GM23338 (cell line): Measurements from ENCODE around the gene HSPA12A. TPM values are rescaled to one million over a fixed set of nuclear protein-coding genes. Genes with fewer than 3 reads are reported as not detected.

ENCODE experiments used
- ATAC-seq: fragments of 200-7000 bp; cut with Tn5 transposase; 3 replicates; pipeline ENCODE4 v1.9.1; 2020
- DNase-seq: peaks from one replicate; pipeline ENCODE4 v3.0.0-alpha.2; 2015; ENCODE audit warnings: low spot score
- H2AFZ ChIP-seq: fragments of 200-600 bp; sonication (generic); 2 replicates; pipeline ENCODE4 v1.8.0; 2016; ENCODE audit warnings: antibody characterized with exemption, mild to moderate bottlenecking, moderate library complexity
- H3F3A ChIP-seq: fragments of 200-600 bp; sonication (generic); replicated peaks from 2 replicates; pipeline ENCODE4 v1.8.0; 2017; ENCODE audit warnings: antibody characterized with exemption, mixed run types, low read depth
- H3K27ac ChIP-seq: fragments of 200-600 bp; sonication (generic); 2 replicates; pipeline ENCODE4 v1.6.1; 2016; ENCODE audit warnings: low read depth
- H3K27me3 ChIP-seq: fragments of 200-600 bp; sonication (generic); 2 replicates; pipeline ENCODE4 v1.8.0; 2016; ENCODE audit warnings: mild to moderate bottlenecking, mixed run types, moderate library complexity; ENCODE audit not compliant: insufficient read depth
- H3K36me3 ChIP-seq: fragments of 200-600 bp; sonication (generic); 2 replicates; pipeline ENCODE4 v1.8.0; 2016; ENCODE audit warnings: mild to moderate bottlenecking; ENCODE audit not compliant: insufficient read depth
- H3K4me1 ChIP-seq: fragments of 200-600 bp; sonication (generic); 2 replicates; pipeline ENCODE4 v1.8.0; 2016; ENCODE audit warnings: mild to moderate bottlenecking, moderate library complexity; ENCODE audit not compliant: insufficient read depth
- H3K4me2 ChIP-seq: fragments of 200-600 bp; sonication (generic); 2 replicates; pipeline ENCODE4 v1.7.1; 2017; ENCODE audit warnings: mixed run types
- H3K4me3 ChIP-seq: fragments of 200-600 bp; sonication (generic); 2 replicates; pipeline ENCODE4 v1.6.1; 2016; ENCODE audit warnings: mixed run types
- H3K79me2 ChIP-seq: fragments of 200-600 bp; sonication (generic); replicated peaks from 2 replicates; pipeline ENCODE4 v1.8.0; 2017; ENCODE audit warnings: mild to moderate bottlenecking; ENCODE audit not compliant: insufficient read depth
- H3K9me2 ChIP-seq: fragments of 200-600 bp; sonication (generic); 2 replicates; pipeline ENCODE4 v1.8.0; 2017; ENCODE audit not compliant: insufficient read depth
- H4K20me1 ChIP-seq: fragments of 200-600 bp; sonication (generic); replicated peaks from 2 replicates; pipeline ENCODE4 v1.8.0; 2017; ENCODE audit warnings: mild to moderate bottlenecking; ENCODE audit not compliant: insufficient read depth
- H3K27ac Mint-ChIP-seq: 2 replicates; pipeline ENCODE4 v1.8.0; 2020; ENCODE audit warnings: inconsistent platforms, mild to moderate bottlenecking, moderate library complexity, mixed read lengths
- H3K27me3 Mint-ChIP-seq: 3 replicates; pipeline ENCODE4 v1.8.0; 2022; ENCODE audit warnings: low read depth, mild to moderate bottlenecking, moderate library complexity, mixed read lengths, inconsistent platforms; ENCODE audit not compliant: insufficient read depth, poor library complexity
- H3K36me3 Mint-ChIP-seq: 3 replicates; pipeline ENCODE4 v1.8.0; 2021; ENCODE audit warnings: low read depth, mild to moderate bottlenecking, inconsistent platforms, moderate library complexity, mixed read lengths
- H3K4me1 Mint-ChIP-seq: 3 replicates; pipeline ENCODE4 v1.8.0; 2020; ENCODE audit warnings: mild to moderate bottlenecking, inconsistent platforms, mixed read lengths
- H3K4me3 Mint-ChIP-seq: 3 replicates; pipeline ENCODE4 v1.8.0; 2021; ENCODE audit warnings: moderate library complexity, mild to moderate bottlenecking, inconsistent platforms, mixed read lengths
- H3K9me3 Mint-ChIP-seq: 3 replicates; pipeline ENCODE4 v1.8.0; 2020; ENCODE audit warnings: moderate library complexity, mild to moderate bottlenecking, inconsistent platforms, mixed read lengths
- JUNB ChIP-seq: IDR thresholded peaks from one replicate; pipeline ENCODE4 v1.6.1; 2016; ENCODE audit warnings: antibody characterized with exemption; ENCODE audit not compliant: unreplicated experiment
- POLR2AphosphoS5 ChIP-seq: IDR thresholded peaks from 2 replicates; pipeline ENCODE4 v1.6.1; 2016; ENCODE audit warnings: antibody characterized with exemption, low read depth
- polyA plus RNA-seq: library from polyadenylated mRNA; unstranded; fragments of >200 nt; fragmentation: Nextera tagmentation; extraction: Ambion mirVana; gene quantifications from 2 replicates; pipeline ENCODE4 v1.2.1, GENCODE V29; 2016
- total RNA-seq: library from RNA; depleted of rRNA; stranded (reverse); fragments of >200 nt; shearing (Covaris generic); gene quantifications from 2 replicates; pipeline ENCODE4 v1.2.3, GENCODE V29; 2014
- TF ChIP-seq, protein P1 (sequence below): fragments of 250-450 bp; sonication (Bioruptor Pico); IDR thresholded peaks from 2 replicates; pipeline ENCODE4 v1.5.0; 2020; ENCODE audit warnings: mild to moderate bottlenecking, moderate library complexity
- TF ChIP-seq, protein P2 (sequence below): IDR thresholded peaks from 2 replicates; pipeline ENCODE4 v1.6.1; 2016; ENCODE audit warnings: antibody characterized with exemption

Gene HSPA12A
- total and polyA plus RNA-seq, 2 experiments from 2014 or later = 4.4 to 6.3 TPM

DNA sequence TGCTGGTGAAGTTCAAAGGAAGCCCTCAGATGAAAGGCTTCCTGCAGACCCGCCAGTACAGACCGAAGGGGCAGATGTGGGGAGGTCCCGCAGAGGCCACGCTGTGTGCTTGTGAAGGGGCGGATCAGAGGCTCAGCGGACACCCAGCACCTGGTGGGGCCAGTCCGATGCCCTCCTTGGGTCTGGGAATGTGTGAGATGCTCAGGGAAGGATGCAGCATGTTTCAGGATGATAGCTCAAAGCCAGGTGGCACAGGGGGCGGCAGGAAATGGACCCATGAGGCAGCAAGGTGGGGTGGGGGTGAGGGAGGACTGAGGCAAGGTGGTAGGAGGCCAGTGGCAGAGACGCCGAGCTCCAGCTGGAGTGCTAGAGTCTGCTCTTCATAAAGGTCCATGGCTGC, 27.9 kb upstream of the HSPA12A start:
- Histone ChIP-seq H3K4me3 (no peak overlapping the region), H3K4me2 (no peak overlapping the region), H3F3A (no peaks in the 10 kb centered on the region), H2AFZ (no peak overlapping the region), H3K4me1 (no peaks in the 10 kb centered on the region), H3K79me2 (no peaks in the 10 kb centered on the region), H3K27me3 (no peaks in the 10 kb centered on the region), H3K27ac (no peak overlapping the region), H3K9me2 (no peaks in the 10 kb centered on the region), H4K20me1 (no peaks in the 10 kb centered on the region), H3K36me3 (no peaks in the 10 kb centered on the region)
- H3K4me3 Mint-ChIP-seq = no peak overlapping the region
- ATAC-seq = no peak
- H3K4me1 Mint-ChIP-seq = no peaks in the 10 kb centered on the region; the same call in 2 of the 3 replicates
- H3K27me3 Mint-ChIP-seq = peaks cover 18% of the 10 kb centered on the region
- H3K36me3 Mint-ChIP-seq = no peaks in the 10 kb centered on the region
- no peaks in the 10 kb centered on the region; the same call in 2 of the 3 replicates for H3K9me3 Mint-ChIP-seq
- TF ChIP-seq JUNB = no peak
- TF ChIP-seq, protein P1, sequence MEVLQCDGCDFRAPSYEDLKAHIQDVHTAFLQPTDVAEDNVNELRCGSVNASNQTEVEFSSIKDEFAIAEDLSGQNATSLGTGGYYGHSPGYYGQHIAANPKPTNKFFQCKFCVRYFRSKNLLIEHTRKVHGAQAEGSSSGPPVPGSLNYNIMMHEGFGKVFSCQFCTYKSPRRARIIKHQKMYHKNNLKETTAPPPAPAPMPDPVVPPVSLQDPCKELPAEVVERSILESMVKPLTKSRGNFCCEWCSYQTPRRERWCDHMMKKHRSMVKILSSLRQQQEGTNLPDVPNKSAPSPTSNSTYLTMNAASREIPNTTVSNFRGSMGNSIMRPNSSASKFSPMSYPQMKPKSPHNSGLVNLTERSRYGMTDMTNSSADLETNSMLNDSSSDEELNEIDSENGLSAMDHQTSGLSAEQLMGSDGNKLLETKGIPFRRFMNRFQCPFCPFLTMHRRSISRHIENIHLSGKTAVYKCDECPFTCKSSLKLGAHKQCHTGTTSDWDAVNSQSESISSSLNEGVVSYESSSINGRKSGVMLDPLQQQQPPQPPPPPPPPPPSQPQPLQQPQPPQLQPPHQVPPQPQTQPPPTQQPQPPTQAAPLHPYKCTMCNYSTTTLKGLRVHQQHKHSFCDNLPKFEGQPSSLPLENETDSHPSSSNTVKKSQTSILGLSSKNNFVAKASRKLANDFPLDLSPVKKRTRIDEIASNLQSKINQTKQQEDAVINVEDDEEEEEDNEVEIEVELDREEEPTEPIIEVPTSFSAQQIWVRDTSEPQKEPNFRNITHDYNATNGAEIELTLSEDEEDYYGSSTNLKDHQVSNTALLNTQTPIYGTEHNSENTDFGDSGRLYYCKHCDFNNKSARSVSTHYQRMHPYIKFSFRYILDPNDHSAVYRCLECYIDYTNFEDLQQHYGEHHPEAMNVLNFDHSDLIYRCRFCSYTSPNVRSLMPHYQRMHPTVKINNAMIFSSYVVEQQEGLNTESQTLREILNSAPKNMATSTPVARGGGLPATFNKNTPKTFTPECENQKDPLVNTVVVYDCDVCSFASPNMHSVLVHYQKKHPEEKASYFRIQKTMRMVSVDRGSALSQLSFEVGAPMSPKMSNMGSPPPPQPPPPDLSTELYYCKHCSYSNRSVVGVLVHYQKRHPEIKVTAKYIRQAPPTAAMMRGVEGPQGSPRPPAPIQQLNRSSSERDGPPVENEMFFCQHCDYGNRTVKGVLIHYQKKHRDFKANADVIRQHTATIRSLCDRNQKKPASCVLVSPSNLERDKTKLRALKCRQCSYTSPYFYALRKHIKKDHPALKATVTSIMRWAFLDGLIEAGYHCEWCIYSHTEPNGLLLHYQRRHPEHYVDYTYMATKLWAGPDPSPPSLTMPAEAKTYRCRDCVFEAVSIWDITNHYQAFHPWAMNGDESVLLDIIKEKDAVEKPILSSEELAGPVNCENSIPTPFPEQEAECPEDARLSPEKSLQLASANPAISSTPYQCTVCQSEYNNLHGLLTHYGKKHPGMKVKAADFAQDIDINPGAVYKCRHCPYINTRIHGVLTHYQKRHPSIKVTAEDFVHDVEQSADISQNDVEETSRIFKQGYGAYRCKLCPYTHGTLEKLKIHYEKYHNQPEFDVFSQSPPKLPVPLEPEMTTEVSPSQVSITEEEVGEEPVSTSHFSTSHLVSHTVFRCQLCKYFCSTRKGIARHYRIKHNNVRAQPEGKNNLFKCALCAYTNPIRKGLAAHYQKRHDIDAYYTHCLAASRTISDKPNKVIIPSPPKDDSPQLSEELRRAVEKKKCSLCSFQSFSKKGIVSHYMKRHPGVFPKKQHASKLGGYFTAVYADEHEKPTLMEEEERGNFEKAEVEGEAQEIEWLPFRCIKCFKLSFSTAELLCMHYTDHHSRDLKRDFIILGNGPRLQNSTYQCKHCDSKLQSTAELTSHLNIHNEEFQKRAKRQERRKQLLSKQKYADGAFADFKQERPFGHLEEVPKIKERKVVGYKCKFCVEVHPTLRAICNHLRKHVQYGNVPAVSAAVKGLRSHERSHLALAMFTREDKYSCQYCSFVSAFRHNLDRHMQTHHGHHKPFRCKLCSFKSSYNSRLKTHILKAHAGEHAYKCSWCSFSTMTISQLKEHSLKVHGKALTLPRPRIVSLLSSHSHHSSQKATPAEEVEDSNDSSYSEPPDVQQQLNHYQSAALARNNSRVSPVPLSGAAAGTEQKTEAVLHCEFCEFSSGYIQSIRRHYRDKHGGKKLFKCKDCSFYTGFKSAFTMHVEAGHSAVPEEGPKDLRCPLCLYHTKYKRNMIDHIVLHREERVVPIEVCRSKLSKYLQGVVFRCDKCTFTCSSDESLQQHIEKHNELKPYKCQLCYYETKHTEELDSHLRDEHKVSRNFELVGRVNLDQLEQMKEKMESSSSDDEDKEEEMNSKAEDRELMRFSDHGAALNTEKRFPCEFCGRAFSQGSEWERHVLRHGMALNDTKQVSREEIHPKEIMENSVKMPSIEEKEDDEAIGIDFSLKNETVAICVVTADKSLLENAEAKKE (CRISPR knock-in tag) = no peak
- no peak for TF ChIP-seq POLR2AphosphoS5
- no peak overlapping the region; the same call in 1 of the 2 replicates for H3K27ac Mint-ChIP-seq
- DNase-seq = no peak

DNA sequence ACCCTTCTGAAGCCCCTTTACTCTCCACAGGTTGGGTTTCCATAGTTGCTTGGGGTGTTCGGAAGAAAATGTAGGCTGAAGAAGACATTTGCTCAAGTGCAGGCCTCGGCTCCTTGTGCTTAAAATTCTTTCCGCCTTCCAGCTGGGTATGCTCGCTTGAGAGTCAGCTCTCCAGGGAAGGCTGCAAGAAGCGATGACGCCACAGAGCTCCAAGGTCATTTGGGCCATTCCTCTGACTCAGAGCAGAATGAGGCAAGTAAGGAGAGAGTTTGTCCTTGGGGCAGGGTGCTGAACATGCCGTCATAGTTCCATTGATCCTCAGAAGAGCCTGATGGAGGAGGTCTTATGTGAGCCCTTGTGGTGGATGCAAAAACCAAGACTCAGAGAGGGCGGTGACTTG, 27.4 kb upstream of the HSPA12A start:
- peaks cover 17% of the 10 kb centered on the region for H3K27me3 Mint-ChIP-seq
- peaks cover 2% of the 10 kb centered on the region; the same call in 1 of the 3 replicates for H3K36me3 Mint-ChIP-seq
- no peak overlapping the region; the same call in 1 of the 2 replicates for H3K27ac Mint-ChIP-seq
- TF ChIP-seq JUNB = no peak
- TF ChIP-seq, protein P2, sequence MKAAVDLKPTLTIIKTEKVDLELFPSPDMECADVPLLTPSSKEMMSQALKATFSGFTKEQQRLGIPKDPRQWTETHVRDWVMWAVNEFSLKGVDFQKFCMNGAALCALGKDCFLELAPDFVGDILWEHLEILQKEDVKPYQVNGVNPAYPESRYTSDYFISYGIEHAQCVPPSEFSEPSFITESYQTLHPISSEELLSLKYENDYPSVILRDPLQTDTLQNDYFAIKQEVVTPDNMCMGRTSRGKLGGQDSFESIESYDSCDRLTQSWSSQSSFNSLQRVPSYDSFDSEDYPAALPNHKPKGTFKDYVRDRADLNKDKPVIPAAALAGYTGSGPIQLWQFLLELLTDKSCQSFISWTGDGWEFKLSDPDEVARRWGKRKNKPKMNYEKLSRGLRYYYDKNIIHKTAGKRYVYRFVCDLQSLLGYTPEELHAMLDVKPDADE = no peak
- TF ChIP-seq, protein P1 (CRISPR knock-in tag) = no peak

More for the DNA sequence above, 27.4 kb upstream of the HSPA12A start:
- H3K4me3 ChIP-seq = no peak overlapping the region
- DNase-seq (no peak), ATAC-seq (no peak)
- H3K27me3 ChIP-seq = no peaks in the 10 kb centered on the region
- H3K36me3 ChIP-seq = no peaks in the 10 kb centered on the region
- Mint-ChIP-seq H3K9me3 (peaks cover 2% of the 10 kb centered on the region; the same call in 2 of the 3 replicates), H3K4me3 (no peak overlapping the region), H3K4me1 (no peaks in the 10 kb centered on the region; the same call in 2 of the 3 replicates)
- H3K4me2 ChIP-seq = no peak overlapping the region
- H4K20me1 ChIP-seq = no peaks in the 10 kb centered on the region
- H2AFZ ChIP-seq = no peak overlapping the region
- H3K79me2 ChIP-seq = no peaks in the 10 kb centered on the region
- no peaks in the 10 kb centered on the region for H3K4me1 ChIP-seq
- no peaks in the 10 kb centered on the region for H3K9me2 ChIP-seq
- no peak overlapping the region for H3K27ac ChIP-seq
- H3F3A ChIP-seq = no peaks in the 10 kb centered on the region
